NCI-H2227 treated with DMSO at 0.1 percent for 48 hours (cell line): Measurements from ENCODE around the gene CTRB1.

ENCODE experiments used
- DNase-seq: peaks from one replicate; lab custom pipeline; 2025; lab: John Stamatoyannopoulos, UW

The CTRB1 gene

GRCh38 chr16:75218256-75219076 lies at the start of gene CTRB1:
TSS of gene CTRB1 (plus strand) at chr16:75218988. CDS start at chr16:75219008, 20 bp downstream.
- no peak for DNase-seq

GRCh38 chr16:75169899-75170405 lies 48.8 kb upstream of the CTRB1 start:
- no peak for DNase-seq

DNA sequence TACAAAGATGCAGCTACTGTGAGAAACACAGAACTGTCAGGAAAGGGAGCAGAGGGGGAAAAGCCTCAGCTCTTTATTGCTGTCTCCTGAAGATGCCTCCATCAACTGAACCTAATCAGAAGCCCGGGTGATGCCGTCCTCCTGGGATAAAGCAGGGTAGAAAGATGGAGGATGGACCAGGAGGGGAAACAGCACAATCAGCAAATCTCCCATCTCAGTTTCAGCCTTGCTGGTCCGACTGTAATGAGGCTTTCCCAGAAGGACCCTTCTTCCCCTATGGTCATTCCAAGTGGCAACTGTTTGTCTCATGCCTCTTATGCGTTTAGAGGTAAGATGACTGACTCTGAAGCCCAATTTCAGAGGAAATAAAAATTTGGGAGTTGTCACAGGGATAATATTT lies 46.2 kb upstream of the CTRB1 start:
- no peak for DNase-seq

DNA sequence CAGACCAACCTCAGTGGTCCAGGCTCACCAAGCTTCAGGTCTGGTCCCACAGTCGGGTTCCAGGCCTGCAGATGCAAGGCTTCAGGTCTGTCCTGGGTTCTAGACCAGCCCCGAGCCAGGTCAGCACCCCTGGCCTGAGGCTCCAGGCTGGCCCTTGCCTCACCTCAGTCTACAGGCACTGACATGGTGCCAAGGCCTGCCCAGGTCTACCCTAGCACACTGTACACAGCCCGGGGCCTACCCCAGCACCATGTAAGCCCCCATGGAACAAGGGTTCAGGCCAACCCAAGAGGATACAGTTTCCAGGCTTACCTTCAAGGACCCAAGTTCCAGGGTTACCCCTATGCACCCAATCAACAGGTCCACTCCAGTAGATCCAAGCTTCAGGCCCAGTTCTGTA lies 43.7 kb upstream of the CTRB1 start:
- DNase-seq, result no peak

DNA sequence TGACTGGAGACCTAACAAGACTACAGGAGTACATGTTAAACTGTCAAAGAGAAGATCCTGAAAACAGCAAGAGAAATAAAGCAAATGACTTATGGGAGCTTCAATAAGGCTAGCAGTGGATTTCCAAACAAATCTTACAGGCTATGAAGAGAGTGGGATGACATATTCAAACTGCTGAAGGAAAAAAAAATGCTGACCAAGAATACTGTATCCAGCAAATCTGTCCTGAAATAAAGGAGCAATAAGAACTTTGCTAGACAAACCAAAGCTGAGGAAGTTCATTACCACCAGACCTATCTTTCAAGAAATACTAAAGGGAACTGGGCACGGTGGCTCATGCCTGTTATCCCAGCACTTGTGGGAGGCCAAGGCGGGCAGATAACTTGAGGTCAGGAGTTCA lies 41.9 kb upstream of the CTRB1 start:
- DNase-seq, result no peak

GRCh38 chr16:75179208-75179607 lies 39.6 kb upstream of the CTRB1 start:
- DNase-seq, result no peak

GRCh38 chr16:75181630-75182029 lies 37.2 kb upstream of the CTRB1 start:
- no peak for DNase-seq

DNA sequence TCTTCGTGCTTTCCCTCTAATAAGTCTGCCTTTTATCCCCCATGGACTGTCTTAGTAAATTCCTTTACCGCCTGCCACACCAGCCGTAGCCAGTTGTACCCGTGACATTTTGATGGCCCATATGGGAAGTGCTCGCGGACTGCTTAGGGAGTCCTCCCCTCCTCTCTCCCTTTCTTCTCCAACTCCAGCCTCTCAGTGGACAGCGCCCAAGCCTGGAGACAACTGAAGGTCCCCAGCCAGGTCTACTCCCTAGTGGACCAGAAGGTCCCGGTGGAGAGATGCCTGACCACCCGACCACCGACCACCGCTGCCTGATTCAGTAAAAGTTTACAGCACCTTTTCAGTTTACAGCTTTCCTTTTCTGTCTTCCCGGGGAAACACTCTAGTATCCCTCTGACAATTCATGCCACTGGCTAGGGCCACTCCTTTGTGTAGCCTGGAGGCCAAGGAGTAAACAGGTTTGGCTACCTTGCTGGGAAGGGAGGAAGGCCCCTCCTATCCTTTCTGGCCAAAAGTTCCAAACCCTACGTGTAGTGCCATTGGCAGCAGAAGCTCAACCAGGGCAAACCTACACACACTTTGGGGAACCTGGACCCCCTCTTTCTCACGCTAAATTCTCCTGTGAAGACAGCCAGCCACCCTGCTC lies 29.8 kb upstream of the CTRB1 start:
- no peak for DNase-seq

- no peak for DNase-seq
These were observed 29.0 kb upstream of the CTRB1 start for GRCh38 chr16:75189638-75190245.

GRCh38 chr16:75192606-75193264 lies 26.1 kb upstream of the CTRB1 start:
- DNase-seq, result no peak

GRCh38 chr16:75193265-75193650 lies 25.5 kb upstream of the CTRB1 start:
- DNase-seq, result no peak

DNA sequence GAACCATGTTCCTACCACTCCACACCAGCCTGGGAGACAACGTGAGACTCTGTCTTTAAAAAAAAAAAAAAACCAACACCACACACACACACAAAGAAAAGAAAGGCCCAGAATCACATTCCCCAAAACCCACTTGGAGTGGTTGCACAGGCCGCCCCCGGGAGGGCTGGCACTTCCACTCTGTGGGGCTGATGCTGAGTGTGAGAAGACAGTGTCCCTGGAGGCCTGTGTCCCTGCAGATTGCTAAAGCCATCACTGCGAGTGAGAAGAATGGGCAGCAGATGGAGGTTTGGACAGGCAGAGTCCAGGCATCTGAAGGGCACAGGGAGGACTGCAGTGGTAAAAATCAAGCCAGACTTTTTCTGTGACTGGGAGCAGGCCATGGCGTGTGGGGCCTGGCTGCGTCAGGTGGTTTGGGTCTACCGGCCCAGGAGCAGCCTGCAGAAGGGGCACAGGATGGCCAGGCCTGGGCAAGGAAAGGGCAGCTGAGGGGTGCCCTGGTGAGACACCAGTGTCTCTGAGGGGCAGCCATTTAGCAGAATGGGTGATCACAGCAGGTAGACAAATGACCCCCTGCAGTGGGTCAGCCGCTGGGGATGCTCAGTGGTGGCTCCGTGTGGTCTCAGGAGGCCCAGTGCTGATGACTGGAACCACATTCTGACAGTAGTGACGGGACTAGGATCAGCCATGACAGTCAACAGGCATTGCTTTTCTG lies 24.9 kb upstream of the CTRB1 start:
- DNase-seq, result no peak

GRCh38 chr16:75195811-75196790 lies 22.7 kb upstream of the CTRB1 start:
- DNase-seq, result no peak

DNA sequence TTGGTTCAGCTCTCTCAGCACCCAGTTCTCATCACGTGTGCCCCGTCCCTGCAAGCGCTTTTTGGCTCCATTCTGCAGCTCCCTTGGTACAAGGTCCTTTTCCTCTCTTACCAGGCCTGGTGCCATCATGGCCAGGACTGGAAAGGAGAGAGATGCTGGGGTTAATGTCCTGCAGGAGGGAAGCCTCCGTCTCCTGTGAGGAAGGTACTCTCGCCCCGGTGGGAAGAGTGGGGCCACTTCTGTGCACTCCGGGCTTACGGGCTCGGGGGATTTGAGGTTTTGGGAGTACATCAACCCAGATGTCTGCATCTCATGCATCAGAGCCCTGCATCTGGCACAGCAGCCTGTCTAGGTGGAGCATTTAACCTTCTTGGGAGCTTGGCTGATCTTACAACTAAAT lies 22.0 kb upstream of the CTRB1 start:
- no peak for DNase-seq

GRCh38 chr16:75197522-75198134 lies 21.2 kb upstream of the CTRB1 start:
- no peak for DNase-seq

- DNase-seq, result no peak
These were observed 20.6 kb upstream of the CTRB1 start for GRCh38 chr16:75198135-75198600.

DNA sequence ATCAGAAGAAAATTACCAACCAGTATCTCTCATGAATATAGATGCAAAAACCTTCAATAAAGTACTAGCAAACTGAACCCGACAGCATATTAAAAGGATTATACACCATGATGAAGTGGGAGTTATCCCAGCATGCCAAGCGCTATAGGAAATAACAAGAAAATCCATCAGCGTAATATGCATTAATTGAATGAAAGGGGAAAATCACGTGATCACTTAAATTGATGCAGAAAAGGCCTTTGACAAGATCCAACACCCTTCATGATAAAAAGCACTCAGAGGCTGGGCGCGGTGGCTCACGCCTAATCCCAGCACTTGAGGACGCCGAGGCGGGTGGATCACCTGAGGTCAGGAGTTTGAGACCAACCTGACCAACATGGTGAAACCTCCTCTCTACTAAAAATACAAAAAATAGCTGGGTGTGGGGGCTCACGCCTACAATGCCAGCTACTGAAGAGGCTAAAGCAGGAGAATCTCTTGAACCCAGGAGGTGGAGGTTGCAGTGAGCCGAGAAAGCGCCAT lies 16.7 kb upstream of the CTRB1 start:
- DNase-seq, result no peak

DNA sequence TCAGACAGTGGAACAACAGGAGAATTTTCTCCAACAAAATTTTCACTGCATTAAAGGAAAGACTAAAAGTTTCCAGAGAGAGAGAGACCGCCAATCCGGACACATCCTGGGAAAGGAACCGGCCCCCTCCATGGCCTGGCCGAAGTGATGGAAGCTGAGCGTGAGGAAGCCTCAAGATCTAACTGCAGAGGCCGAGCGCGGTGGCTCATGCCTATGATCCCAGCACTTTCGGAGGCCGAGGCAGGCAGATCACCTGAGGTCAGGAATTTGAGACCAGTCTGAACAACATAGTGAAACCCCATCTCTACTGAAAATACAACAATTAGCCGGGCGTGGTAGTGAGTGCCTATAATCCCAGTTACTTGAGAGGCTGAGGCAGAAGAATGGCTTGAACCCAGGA lies 15.7 kb upstream of the CTRB1 start:
- DNase-seq, result no peak

GRCh38 chr16:75203667-75204409 lies 14.9 kb upstream of the CTRB1 start:
- no peak for DNase-seq
